ENCODE measurements around the gene NKD1. TPM values are rescaled to one million over a fixed set of nuclear protein-coding genes. Genes with fewer than 3 reads are reported as not detected.

The NKD1 gene
- total RNA-seq, 1 donor: under 0.01 TPM

- Histone ChIP-seq H3K4me1 (ENCODE audit: insufficient read depth, low read length) (no peaks in the 10 kb centered on the region), H3K27me3 (ENCODE audit: insufficient read depth, low read length) (no peaks in the 10 kb centered on the region), H3K4me2 (ENCODE audit: insufficient read depth, low read length) (no peak overlapping the region), H3K36me3 (ENCODE audit: insufficient read depth, low read length) (no peaks in the 10 kb centered on the region), H3K9me3 (ENCODE audit: low read depth, low read length) (no peaks in the 10 kb centered on the region), H2AFZ (ENCODE audit: low read length) (no peak overlapping the region), H4K20me1 (ENCODE audit: insufficient read depth, low read length) (no peaks in the 10 kb centered on the region), H3K79me2 (ENCODE audit: insufficient read depth, low read length) (no peaks in the 10 kb centered on the region), H3K4me3 (ENCODE audit: insufficient read depth, low read length) (no peak overlapping the region), H3K27ac (ENCODE audit: low read depth, low read length) (no peak overlapping the region)
- TF ChIP-seq CTCF (IDR thresholded peaks at IDR 0.05; ENCODE audit: extremely low read depth, low read depth, low read length): no peak
- no peak for DNase-seq (ENCODE audit: insufficient read length, low spot score, missing footprints)
Measured at GRCh38 chr16:50517450-50518252, 30.5 kb upstream of the NKD1 start.

GRCh38 chr16:50519001-50519400 is 29.2 kb upstream of the NKD1 start:
- no peaks in the 10 kb centered on the region for H3K36me3 ChIP-seq (ENCODE audit: insufficient read depth, low read length)
- H4K20me1 ChIP-seq (ENCODE audit: insufficient read depth, low read length): no peaks in the 10 kb centered on the region
- H3K4me3 ChIP-seq (ENCODE audit: insufficient read depth, low read length): no peak overlapping the region
- no peak overlapping the region for H3K4me2 ChIP-seq (ENCODE audit: insufficient read depth, low read length)
- DNase-seq (ENCODE audit: insufficient read length, low spot score, missing footprints): no peak
- no peaks in the 10 kb centered on the region for H3K27me3 ChIP-seq (ENCODE audit: insufficient read depth, low read length)
- H3K27ac ChIP-seq (ENCODE audit: low read depth, low read length): no peak overlapping the region
- no peaks in the 10 kb centered on the region for H3K4me1 ChIP-seq (ENCODE audit: insufficient read depth, low read length)
- H3K9me3 ChIP-seq (ENCODE audit: low read depth, low read length): no peaks in the 10 kb centered on the region
- no peak overlapping the region for H2AFZ ChIP-seq (ENCODE audit: low read length)
- TF ChIP-seq CTCF (IDR thresholded peaks at IDR 0.05; ENCODE audit: extremely low read depth, low read depth, low read length): no peak
- no peaks in the 10 kb centered on the region for H3K79me2 ChIP-seq (ENCODE audit: insufficient read depth, low read length)

- Histone ChIP-seq H2AFZ (ENCODE audit: low read length) (no peak overlapping the region), H3K4me2 (ENCODE audit: insufficient read depth, low read length) (no peak overlapping the region), H4K20me1 (ENCODE audit: insufficient read depth, low read length) (no peaks in the 10 kb centered on the region), H3K36me3 (ENCODE audit: insufficient read depth, low read length) (no peaks in the 10 kb centered on the region), H3K4me1 (ENCODE audit: insufficient read depth, low read length) (no peaks in the 10 kb centered on the region), H3K27ac (ENCODE audit: low read depth, low read length) (no peak overlapping the region), H3K27me3 (ENCODE audit: insufficient read depth, low read length) (no peaks in the 10 kb centered on the region), H3K9me3 (ENCODE audit: low read depth, low read length) (no peaks in the 10 kb centered on the region), H3K79me2 (ENCODE audit: insufficient read depth, low read length) (no peaks in the 10 kb centered on the region), H3K4me3 (ENCODE audit: insufficient read depth, low read length) (no peak overlapping the region)
- DNase-seq (ENCODE audit: insufficient read length, low spot score, missing footprints): no peak
- no peak for TF ChIP-seq CTCF (IDR thresholded peaks at IDR 0.05; ENCODE audit: extremely low read depth, low read depth, low read length)
Measured at GRCh38 chr16:50519602-50520001, 28.6 kb upstream of the NKD1 start.

- Histone ChIP-seq H3K4me2 (ENCODE audit: insufficient read depth, low read length) (no peak overlapping the region), H3K27ac (ENCODE audit: low read depth, low read length) (no peak overlapping the region), H4K20me1 (ENCODE audit: insufficient read depth, low read length) (no peaks in the 10 kb centered on the region), H2AFZ (ENCODE audit: low read length) (no peak overlapping the region), H3K36me3 (ENCODE audit: insufficient read depth, low read length) (no peaks in the 10 kb centered on the region), H3K27me3 (ENCODE audit: insufficient read depth, low read length) (no peaks in the 10 kb centered on the region), H3K4me1 (ENCODE audit: insufficient read depth, low read length) (no peaks in the 10 kb centered on the region), H3K9me3 (ENCODE audit: low read depth, low read length) (no peaks in the 10 kb centered on the region), H3K79me2 (ENCODE audit: insufficient read depth, low read length) (no peaks in the 10 kb centered on the region), H3K4me3 (ENCODE audit: insufficient read depth, low read length) (no peak overlapping the region)
- DNase-seq (ENCODE audit: insufficient read length, low spot score, missing footprints): no peak
- no peak for TF ChIP-seq CTCF (IDR thresholded peaks at IDR 0.05; ENCODE audit: extremely low read depth, low read depth, low read length)
Measured at GRCh38 chr16:50520451-50521245, 27.5 kb upstream of the NKD1 start.
